ENCODE data around the gene ACOXL.

ACOXL gene

GRCh38 chr2:111140815-111141214 is 408.4 kb downstream of the ACOXL start:
- Histone ChIP-seq H3K4me3 (ENCODE audit: insufficient read depth, low read length, poor library complexity, severe bottlenecking) (no peak overlapping the region), H3K9ac (ENCODE audit: low read length) (no peak overlapping the region), H3K4me2 (ENCODE audit: low read depth, low read length, poor library complexity, severe bottlenecking) (no peak overlapping the region), H3K27ac (ENCODE audit: low read depth, low read length) (no peak overlapping the region), H3K36me3 (ENCODE audit: low read length) (peaks cover 10% of the 10 kb centered on the region; the same call in 1 of the 2 replicates), H4K20me1 (ENCODE audit: low read depth, low read length) (no peaks in the 10 kb centered on the region), H3K9me2 (replicated peaks; ENCODE audit: insufficient read depth, low read length) (no peaks in the 10 kb centered on the region), H3F3A (ENCODE audit: insufficient read depth) (no peaks in the 10 kb centered on the region), H3K79me2 (ENCODE audit: insufficient read depth, low read length) (peaks cover 46% of the 10 kb centered on the region), H3K9me3 (ENCODE audit: insufficient read depth, low read length) (no peaks in the 10 kb centered on the region), H3K27me3 (ENCODE audit: low read length) (no peaks in the 10 kb centered on the region), H2AFZ (ENCODE audit: low read depth, low read length, severe bottlenecking) (no peak overlapping the region)
- TF ChIP-seq EZH2phosphoT487 (conservative IDR thresholded peaks at IDR 0.05; ENCODE audit: low read length) (no peak), CTCF (IDR thresholded peaks at IDR 0.05; ENCODE audit: insufficient read depth, low read length, poor library complexity, severe bottlenecking) (no peak)

GRCh38 chr2:111142101-111142500 is 409.7 kb downstream of the ACOXL start:
- peaks cover 10% of the 10 kb centered on the region; the same call in 1 of the 2 replicates for H3K36me3 ChIP-seq (ENCODE audit: low read length)
- H3K4me2 ChIP-seq (ENCODE audit: low read depth, low read length, poor library complexity, severe bottlenecking) = no peak overlapping the region
- no peak overlapping the region for H2AFZ ChIP-seq (ENCODE audit: low read depth, low read length, severe bottlenecking)
- no peak for TF ChIP-seq CTCF (IDR thresholded peaks at IDR 0.05; ENCODE audit: insufficient read depth, low read length, poor library complexity, severe bottlenecking)
- TF ChIP-seq EZH2phosphoT487 (conservative IDR thresholded peaks at IDR 0.05; ENCODE audit: low read length) = no peak
- no peak overlapping the region for H3K4me3 ChIP-seq (ENCODE audit: insufficient read depth, low read length, poor library complexity, severe bottlenecking)
- no peak overlapping the region for H3K9ac ChIP-seq (ENCODE audit: low read length)
- no peak overlapping the region for H3K27ac ChIP-seq (ENCODE audit: low read depth, low read length)
- no peaks in the 10 kb centered on the region for H3K9me3 ChIP-seq (ENCODE audit: insufficient read depth, low read length)
- H4K20me1 ChIP-seq (ENCODE audit: low read depth, low read length) = no peaks in the 10 kb centered on the region
- H3F3A ChIP-seq (ENCODE audit: insufficient read depth) = no peaks in the 10 kb centered on the region
- H3K9me2 ChIP-seq (replicated peaks; ENCODE audit: insufficient read depth, low read length) = no peaks in the 10 kb centered on the region
- H3K27me3 ChIP-seq (ENCODE audit: low read length) = no peaks in the 10 kb centered on the region
- H3K79me2 ChIP-seq (ENCODE audit: insufficient read depth, low read length) = peaks cover 33% of the 10 kb centered on the region

GRCh38 chr2:111143107-111143842 is 410.9 kb downstream of the ACOXL start:
- TF ChIP-seq EZH2phosphoT487 (conservative IDR thresholded peaks at IDR 0.05; ENCODE audit: low read length) (no peak), CTCF (IDR thresholded peaks at IDR 0.05; ENCODE audit: insufficient read depth, low read length, poor library complexity, severe bottlenecking) (no peak)
- no peaks in the 10 kb centered on the region for H3K27me3 ChIP-seq (ENCODE audit: low read length)
- no peak overlapping the region for H3K9ac ChIP-seq (ENCODE audit: low read length)
- H3K36me3 ChIP-seq (ENCODE audit: low read length) = peaks cover 10% of the 10 kb centered on the region; the same call in 1 of the 2 replicates
- no peak overlapping the region for H2AFZ ChIP-seq (ENCODE audit: low read depth, low read length, severe bottlenecking)
- no peak overlapping the region for H3K4me3 ChIP-seq (ENCODE audit: insufficient read depth, low read length, poor library complexity, severe bottlenecking)
- H3K9me2 ChIP-seq (replicated peaks; ENCODE audit: insufficient read depth, low read length) = no peaks in the 10 kb centered on the region
- no peak overlapping the region for H3K27ac ChIP-seq (ENCODE audit: low read depth, low read length)
- H3K9me3 ChIP-seq (ENCODE audit: insufficient read depth, low read length) = no peaks in the 10 kb centered on the region
- no peaks in the 10 kb centered on the region for H3F3A ChIP-seq (ENCODE audit: insufficient read depth)
- no peaks in the 10 kb centered on the region for H4K20me1 ChIP-seq (ENCODE audit: low read depth, low read length)
- H3K4me2 ChIP-seq (ENCODE audit: low read depth, low read length, poor library complexity, severe bottlenecking) = no peak overlapping the region
- H3K79me2 ChIP-seq (ENCODE audit: insufficient read depth, low read length) = peaks cover 25% of the 10 kb centered on the region
